ENCODE measurements around the gene PET117.
"Not testable (repeated sequence)": the region's sequence is repeated elsewhere in the genome, so short reads cannot be mapped to it uniquely, and the experiment has no call there.

Gene PET117

GRCh38 chr20:18154342-18154741 is 16.7 kb downstream of the PET117 start:
- H3K27ac ChIP-seq (ENCODE audit: insufficient read depth, low read length, poor library complexity, severe bottlenecking), result no peak overlapping the region
- H3K4me3 ChIP-seq (ENCODE audit: insufficient read depth, low read depth, low read length, poor library complexity, severe bottlenecking), result no peak overlapping the region
- no peak for DNase-seq
- H3K9me3 ChIP-seq (ENCODE audit: control insufficient read depth, low read length), result no peaks in the 10 kb centered on the region
- no peaks in the 10 kb centered on the region for H3K4me1 ChIP-seq (ENCODE audit: control insufficient read depth, insufficient read depth, low read length, poor library complexity, severe bottlenecking)
- H3K27me3 ChIP-seq (replicated peaks; ENCODE audit: control insufficient read depth, insufficient read depth, low read length, poor library complexity, severe bottlenecking), result no peaks in the 10 kb centered on the region
- H3K36me3 ChIP-seq (ENCODE audit: control insufficient read depth, insufficient read depth, low read length), result peaks cover 20% of the 10 kb centered on the region

GRCh38 chr20:18156045-18156444 is 18.4 kb downstream of the PET117 start:
- H3K4me3 ChIP-seq (ENCODE audit: insufficient read depth, low read depth, low read length, poor library complexity, severe bottlenecking), result no peak overlapping the region
- H3K4me1 ChIP-seq (ENCODE audit: control insufficient read depth, insufficient read depth, low read length, poor library complexity, severe bottlenecking), result no peaks in the 10 kb centered on the region
- no peaks in the 10 kb centered on the region for H3K27me3 ChIP-seq (replicated peaks; ENCODE audit: control insufficient read depth, insufficient read depth, low read length, poor library complexity, severe bottlenecking)
- no peak overlapping the region for H3K27ac ChIP-seq (ENCODE audit: insufficient read depth, low read length, poor library complexity, severe bottlenecking)
- peaks cover 23% of the 10 kb centered on the region for H3K36me3 ChIP-seq (ENCODE audit: control insufficient read depth, insufficient read depth, low read length)
- no peak for DNase-seq
- no peaks in the 10 kb centered on the region for H3K9me3 ChIP-seq (ENCODE audit: control insufficient read depth, low read length)

- no peaks in the 10 kb centered on the region for H3K27me3 ChIP-seq (replicated peaks; ENCODE audit: control insufficient read depth, insufficient read depth, low read length, poor library complexity, severe bottlenecking)
- no peaks in the 10 kb centered on the region for H3K9me3 ChIP-seq (ENCODE audit: control insufficient read depth, low read length)
- H3K4me3 ChIP-seq (ENCODE audit: insufficient read depth, low read depth, low read length, poor library complexity, severe bottlenecking), result no peak overlapping the region
- DNase-seq, result no peak
- H3K27ac ChIP-seq (ENCODE audit: insufficient read depth, low read length, poor library complexity, severe bottlenecking), result no peak overlapping the region
- H3K36me3 ChIP-seq (ENCODE audit: control insufficient read depth, insufficient read depth, low read length), result peaks cover 20% of the 10 kb centered on the region
- H3K4me1 ChIP-seq (ENCODE audit: control insufficient read depth, insufficient read depth, low read length, poor library complexity, severe bottlenecking), result peaks cover 12% of the 10 kb centered on the region
Measured at GRCh38 chr20:18164356-18164755, 26.7 kb downstream of the PET117 start.

- no peak for DNase-seq
- Histone ChIP-seq H3K27me3 (replicated peaks; ENCODE audit: control insufficient read depth, insufficient read depth, low read length, poor library complexity, severe bottlenecking) (no peaks in the 10 kb centered on the region), H3K36me3 (ENCODE audit: control insufficient read depth, insufficient read depth, low read length) (peaks cover 20% of the 10 kb centered on the region), H3K27ac (ENCODE audit: insufficient read depth, low read length, poor library complexity, severe bottlenecking) (no peak overlapping the region), H3K4me3 (ENCODE audit: insufficient read depth, low read depth, low read length, poor library complexity, severe bottlenecking) (no peak overlapping the region), H3K9me3 (ENCODE audit: control insufficient read depth, low read length) (no peaks in the 10 kb centered on the region), H3K4me1 (ENCODE audit: control insufficient read depth, insufficient read depth, low read length, poor library complexity, severe bottlenecking) (peaks cover 12% of the 10 kb centered on the region)
Measured at GRCh38 chr20:18165553-18165952, 27.9 kb downstream of the PET117 start.

- Histone ChIP-seq H3K9me3 (ENCODE audit: control insufficient read depth, low read length) (no peaks in the 10 kb centered on the region), H3K4me3 (ENCODE audit: insufficient read depth, low read depth, low read length, poor library complexity, severe bottlenecking) (no peak overlapping the region), H3K36me3 (ENCODE audit: control insufficient read depth, insufficient read depth, low read length) (peaks cover 24% of the 10 kb centered on the region), H3K27me3 (replicated peaks; ENCODE audit: control insufficient read depth, insufficient read depth, low read length, poor library complexity, severe bottlenecking) (no peaks in the 10 kb centered on the region), H3K4me1 (ENCODE audit: control insufficient read depth, insufficient read depth, low read length, poor library complexity, severe bottlenecking) (peaks cover 12% of the 10 kb centered on the region), H3K27ac (ENCODE audit: insufficient read depth, low read length, poor library complexity, severe bottlenecking) (no peak overlapping the region)
- DNase-seq, result no peak
Measured at GRCh38 chr20:18166241-18166881, 28.7 kb downstream of the PET117 start.

GRCh38 chr20:18166950-18167349 is 29.3 kb downstream of the PET117 start:
- no peaks in the 10 kb centered on the region for H3K9me3 ChIP-seq (ENCODE audit: control insufficient read depth, low read length)
- peaks cover 21% of the 10 kb centered on the region for H3K36me3 ChIP-seq (ENCODE audit: control insufficient read depth, insufficient read depth, low read length)
- H3K4me3 ChIP-seq (ENCODE audit: insufficient read depth, low read depth, low read length, poor library complexity, severe bottlenecking), result no peak overlapping the region
- no peak overlapping the region for H3K27ac ChIP-seq (ENCODE audit: insufficient read depth, low read length, poor library complexity, severe bottlenecking)
- no peaks in the 10 kb centered on the region for H3K27me3 ChIP-seq (replicated peaks; ENCODE audit: control insufficient read depth, insufficient read depth, low read length, poor library complexity, severe bottlenecking)
- DNase-seq, result no peak
- H3K4me1 ChIP-seq (ENCODE audit: control insufficient read depth, insufficient read depth, low read length, poor library complexity, severe bottlenecking), result peaks cover 12% of the 10 kb centered on the region

- H3K27ac ChIP-seq (ENCODE audit: insufficient read depth, low read length, poor library complexity, severe bottlenecking), result no peak overlapping the region
- no peak overlapping the region for H3K4me3 ChIP-seq (ENCODE audit: insufficient read depth, low read depth, low read length, poor library complexity, severe bottlenecking)
- no peaks in the 10 kb centered on the region for H3K4me1 ChIP-seq (ENCODE audit: control insufficient read depth, insufficient read depth, low read length, poor library complexity, severe bottlenecking)
- no peaks in the 10 kb centered on the region for H3K27me3 ChIP-seq (replicated peaks; ENCODE audit: control insufficient read depth, insufficient read depth, low read length, poor library complexity, severe bottlenecking)
- peaks cover 19% of the 10 kb centered on the region for H3K36me3 ChIP-seq (ENCODE audit: control insufficient read depth, insufficient read depth, low read length)
- H3K9me3 ChIP-seq (ENCODE audit: control insufficient read depth, low read length), result no peaks in the 10 kb centered on the region
- DNase-seq, result no peak
Measured at GRCh38 chr20:18172379-18172778, 34.7 kb downstream of the PET117 start.

- Histone ChIP-seq H3K27me3 (replicated peaks; ENCODE audit: control insufficient read depth, insufficient read depth, low read length, poor library complexity, severe bottlenecking) (no peaks in the 10 kb centered on the region), H3K36me3 (ENCODE audit: control insufficient read depth, insufficient read depth, low read length) (peaks cover 11% of the 10 kb centered on the region), H3K4me3 (ENCODE audit: insufficient read depth, low read depth, low read length, poor library complexity, severe bottlenecking) (no peak overlapping the region), H3K9me3 (ENCODE audit: control insufficient read depth, low read length) (no peaks in the 10 kb centered on the region), H3K27ac (ENCODE audit: insufficient read depth, low read length, poor library complexity, severe bottlenecking) (no peak overlapping the region), H3K4me1 (ENCODE audit: control insufficient read depth, insufficient read depth, low read length, poor library complexity, severe bottlenecking) (no peaks in the 10 kb centered on the region)
- DNase-seq, result no peak
Measured at GRCh38 chr20:18174906-18175683, 37.4 kb downstream of the PET117 start.

GRCh38 chr20:18176318-18176785 is 38.7 kb downstream of the PET117 start:
- H3K36me3 ChIP-seq (ENCODE audit: control insufficient read depth, insufficient read depth, low read length), result peaks cover 7% of the 10 kb centered on the region
- no peaks in the 10 kb centered on the region for H3K9me3 ChIP-seq (ENCODE audit: control insufficient read depth, low read length)
- no peaks in the 10 kb centered on the region for H3K4me1 ChIP-seq (ENCODE audit: control insufficient read depth, insufficient read depth, low read length, poor library complexity, severe bottlenecking)
- no peak overlapping the region for H3K27ac ChIP-seq (ENCODE audit: insufficient read depth, low read length, poor library complexity, severe bottlenecking)
- H3K4me3 ChIP-seq (ENCODE audit: insufficient read depth, low read depth, low read length, poor library complexity, severe bottlenecking), result no peak overlapping the region
- DNase-seq, result no peak
- no peaks in the 10 kb centered on the region for H3K27me3 ChIP-seq (replicated peaks; ENCODE audit: control insufficient read depth, insufficient read depth, low read length, poor library complexity, severe bottlenecking)

- not testable (repeated sequence) for H3K4me1 ChIP-seq (ENCODE audit: control insufficient read depth, insufficient read depth, low read length, poor library complexity, severe bottlenecking); H3K27ac ChIP-seq (ENCODE audit: insufficient read depth, low read length, poor library complexity, severe bottlenecking); H3K27me3 ChIP-seq (replicated peaks; ENCODE audit: control insufficient read depth, insufficient read depth, low read length, poor library complexity, severe bottlenecking); DNase-seq; H3K9me3 ChIP-seq (ENCODE audit: control insufficient read depth, low read length); H3K4me3 ChIP-seq (ENCODE audit: insufficient read depth, low read depth, low read length, poor library complexity, severe bottlenecking)
- peaks cover 27% of the 10 kb centered on the region for H3K36me3 ChIP-seq (ENCODE audit: control insufficient read depth, insufficient read depth, low read length)
Measured at GRCh38 chr20:18180366-18180765, 42.7 kb downstream of the PET117 start.
